BE2C (cell line): ENCODE data around the gene STIM1.

Experiments used
- DNase-seq: peaks from one replicate; pipeline ENCODE4 v3.0.0-alpha.2; 2020
- H3K27me3 ChIP-seq: fragments of 250-450 bp; sonication (Bioruptor Pico); 2 replicates; pipeline ENCODE4 v1.5.1; 2020; ENCODE audit warnings: mild to moderate bottlenecking
- H3K36me3 ChIP-seq: fragments of 250-450 bp; sonication (Bioruptor Pico); 2 replicates; pipeline ENCODE4 v1.5.1; 2020; ENCODE audit warnings: mild to moderate bottlenecking
- H3K4me1 ChIP-seq: fragments of 250-450 bp; sonication (Bioruptor Pico); 2 replicates; pipeline ENCODE4 v1.5.1; 2020
- H3K4me3 ChIP-seq: 2 replicates; pipeline ENCODE4 v1.5.1; 2011; ENCODE audit warnings: low read depth, low read length
- H3K9me3 ChIP-seq: fragments of 250-450 bp; sonication (Bioruptor Pico); 2 replicates; pipeline ENCODE4 v1.5.1; 2020
- TF ChIP-seq, protein P1 (sequence below): IDR thresholded peaks from 2 replicates; pipeline ENCODE4 v1.5.1; 2012; ENCODE audit warnings: mild to moderate bottlenecking, low read depth, low read length

STIM1 gene

GRCh38 chr11:3880724-3881123 is 25.3 kb downstream of the STIM1 start:
- Histone ChIP-seq H3K4me1 (no peaks in the 10 kb centered on the region; the same call in 1 of the 2 replicates), H3K4me3 (no peak overlapping the region), H3K9me3 (no peaks in the 10 kb centered on the region), H3K27me3 (no peaks in the 10 kb centered on the region), H3K36me3 (no peaks in the 10 kb centered on the region)
- TF ChIP-seq, protein P1, sequence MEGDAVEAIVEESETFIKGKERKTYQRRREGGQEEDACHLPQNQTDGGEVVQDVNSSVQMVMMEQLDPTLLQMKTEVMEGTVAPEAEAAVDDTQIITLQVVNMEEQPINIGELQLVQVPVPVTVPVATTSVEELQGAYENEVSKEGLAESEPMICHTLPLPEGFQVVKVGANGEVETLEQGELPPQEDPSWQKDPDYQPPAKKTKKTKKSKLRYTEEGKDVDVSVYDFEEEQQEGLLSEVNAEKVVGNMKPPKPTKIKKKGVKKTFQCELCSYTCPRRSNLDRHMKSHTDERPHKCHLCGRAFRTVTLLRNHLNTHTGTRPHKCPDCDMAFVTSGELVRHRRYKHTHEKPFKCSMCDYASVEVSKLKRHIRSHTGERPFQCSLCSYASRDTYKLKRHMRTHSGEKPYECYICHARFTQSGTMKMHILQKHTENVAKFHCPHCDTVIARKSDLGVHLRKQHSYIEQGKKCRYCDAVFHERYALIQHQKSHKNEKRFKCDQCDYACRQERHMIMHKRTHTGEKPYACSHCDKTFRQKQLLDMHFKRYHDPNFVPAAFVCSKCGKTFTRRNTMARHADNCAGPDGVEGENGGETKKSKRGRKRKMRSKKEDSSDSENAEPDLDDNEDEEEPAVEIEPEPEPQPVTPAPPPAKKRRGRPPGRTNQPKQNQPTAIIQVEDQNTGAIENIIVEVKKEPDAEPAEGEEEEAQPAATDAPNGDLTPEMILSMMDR = no peak
- DNase-seq = peak; percentile 11

DNA sequence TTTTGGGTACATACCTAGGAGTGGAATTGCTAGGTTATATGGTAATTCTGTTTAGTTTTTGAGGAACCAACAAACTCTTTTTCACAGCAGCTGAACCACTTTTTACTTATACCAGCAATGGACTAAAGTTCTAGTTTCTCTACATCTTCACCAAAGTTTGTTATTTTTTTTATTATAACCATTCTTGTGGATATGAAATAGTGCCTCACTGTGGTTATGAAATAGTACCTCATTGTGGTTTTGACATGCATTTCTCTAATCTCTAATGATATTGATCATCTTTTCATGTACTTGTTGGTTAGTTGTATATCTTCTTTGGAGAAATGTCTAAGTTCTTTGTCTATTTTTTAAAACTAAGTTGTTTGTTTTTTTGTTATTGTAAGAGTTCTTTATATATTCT is 27.2 kb downstream of the STIM1 start:
- Histone ChIP-seq H3K4me3 (no peak overlapping the region), H3K27me3 (no peaks in the 10 kb centered on the region), H3K36me3 (no peaks in the 10 kb centered on the region), H3K4me1 (no peaks in the 10 kb centered on the region; the same call in 1 of the 2 replicates), H3K9me3 (no peaks in the 10 kb centered on the region)
- TF ChIP-seq, protein P1 = no peak
- DNase-seq = no peak

DNA sequence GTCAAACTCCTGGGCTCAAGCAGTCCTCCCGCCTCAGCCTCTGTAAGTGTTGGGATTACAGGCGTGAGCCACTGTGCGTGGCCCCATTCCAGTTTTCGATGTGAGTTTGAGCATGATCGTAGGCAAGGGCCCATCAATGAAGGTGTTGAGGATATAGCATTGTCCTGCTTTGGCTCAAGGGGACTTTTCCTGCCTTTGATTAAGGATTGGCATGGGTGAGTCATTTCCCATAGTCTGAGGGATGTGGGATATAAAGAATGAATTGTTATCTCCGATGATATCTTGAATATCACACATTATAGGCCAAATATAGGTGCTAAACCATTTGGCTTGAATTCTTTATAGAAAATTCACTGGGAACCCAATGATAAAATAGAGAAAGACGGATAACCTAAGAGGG is 30.4 kb downstream of the STIM1 start:
- H3K4me1 ChIP-seq = no peaks in the 10 kb centered on the region
- no peaks in the 10 kb centered on the region for H3K27me3 ChIP-seq
- DNase-seq = no peak
- H3K4me3 ChIP-seq = no peak overlapping the region
- TF ChIP-seq, protein P1 = no peak
- H3K36me3 ChIP-seq = no peaks in the 10 kb centered on the region
- no peaks in the 10 kb centered on the region for H3K9me3 ChIP-seq

DNA sequence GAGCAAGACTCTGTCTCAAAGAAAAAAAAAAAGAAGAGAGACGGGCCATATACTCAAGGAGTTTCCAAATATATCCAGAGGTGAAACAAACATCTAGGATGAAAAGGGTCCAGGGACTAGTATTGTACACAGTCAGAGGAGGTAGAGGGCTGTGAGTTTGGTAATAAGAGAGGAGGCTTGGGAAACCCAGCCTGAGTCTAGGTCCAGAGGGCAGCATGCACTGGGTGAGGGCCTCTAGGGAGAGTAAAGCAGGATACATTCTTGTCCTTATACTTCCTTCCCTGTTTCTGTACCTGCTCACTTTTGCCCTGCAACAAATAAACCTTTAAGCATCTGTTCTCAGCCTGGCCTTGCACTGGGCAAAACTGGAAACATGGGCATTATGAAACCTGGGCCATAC is 31.5 kb downstream of the STIM1 start:
- no peaks in the 10 kb centered on the region for H3K4me1 ChIP-seq
- H3K27me3 ChIP-seq = no peaks in the 10 kb centered on the region
- H3K9me3 ChIP-seq = no peaks in the 10 kb centered on the region
- H3K36me3 ChIP-seq = no peaks in the 10 kb centered on the region
- TF ChIP-seq, protein P1 = no peak
- no peak for DNase-seq
- no peak overlapping the region for H3K4me3 ChIP-seq

- no peaks in the 10 kb centered on the region for H3K27me3 ChIP-seq
- no peaks in the 10 kb centered on the region for H3K9me3 ChIP-seq
- TF ChIP-seq, protein P1 = no peak
- no peak for DNase-seq
- no peaks in the 10 kb centered on the region for H3K4me1 ChIP-seq
- H3K36me3 ChIP-seq = no peaks in the 10 kb centered on the region
- no peak overlapping the region for H3K4me3 ChIP-seq
Measured at GRCh38 chr11:3888876-3889275, 33.4 kb downstream of the STIM1 start.

DNA sequence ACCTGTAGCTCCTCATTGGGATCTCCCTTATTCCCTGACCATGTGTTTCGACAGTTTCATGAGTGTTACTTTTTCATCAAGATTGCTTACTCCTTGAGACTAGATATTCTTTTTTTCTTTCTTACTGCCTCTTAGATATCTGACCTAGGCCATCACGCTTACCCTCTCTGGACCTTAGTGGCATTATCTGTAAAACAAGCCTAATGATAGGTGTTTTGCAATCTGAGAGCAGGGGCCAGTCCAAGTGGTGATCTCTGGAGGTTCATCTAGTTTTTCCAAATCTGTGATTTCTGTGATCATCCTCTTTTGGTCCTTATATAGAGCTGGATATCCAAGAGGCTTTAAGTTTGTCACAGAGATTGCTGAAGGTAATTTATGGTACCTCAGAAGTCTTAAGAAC is 34.5 kb downstream of the STIM1 start:
- H3K27me3 ChIP-seq = no peaks in the 10 kb centered on the region
- no peaks in the 10 kb centered on the region for H3K4me1 ChIP-seq
- no peaks in the 10 kb centered on the region for H3K9me3 ChIP-seq
- TF ChIP-seq, protein P1 = no peak
- H3K4me3 ChIP-seq = no peak overlapping the region
- DNase-seq = no peak
- H3K36me3 ChIP-seq = no peaks in the 10 kb centered on the region
